ENCODE measurements around the gene TPST1.

DNA sequence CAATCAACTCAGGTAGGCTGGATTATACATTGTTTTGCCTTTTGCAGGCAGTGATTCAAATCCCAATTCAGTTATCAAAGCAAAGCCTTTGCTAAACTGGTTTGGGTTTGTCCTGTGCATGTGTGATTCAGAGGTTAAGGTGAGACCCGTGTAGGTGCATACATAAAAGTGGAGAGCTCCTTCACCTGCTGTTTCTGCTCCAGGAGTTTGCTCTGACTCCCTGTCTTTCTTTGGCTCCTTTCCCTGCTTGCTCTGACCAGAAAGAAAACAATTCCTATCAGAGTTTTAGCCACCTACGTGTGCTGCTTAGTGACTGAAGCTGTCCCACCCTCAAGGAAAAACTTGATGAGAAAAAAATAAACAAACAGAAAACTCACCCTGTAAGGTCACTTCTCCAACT is 101.1 kb downstream of the TPST1 start:
- TF ChIP-seq EZH2 (IDR thresholded peaks at IDR 0.05) (no peak), POLR2AphosphoS5 (IDR thresholded peaks at IDR 0.05; ENCODE audit: borderline replicate concordance, low read depth, low read length) (no peak)

Data from SK-N-MC (cell line).